B cell (primary cell): ENCODE results near the gene SIK1. TPM values are rescaled to one million over a fixed set of nuclear protein-coding genes. Genes with fewer than 3 reads are reported as not detected.
"Not testable (repeated sequence)": the region's sequence is repeated elsewhere in the genome, so short reads cannot be mapped to it uniquely, and the experiment has no call there.

Source experiments
- ATAC-seq: fragments of 200-7000 bp; cut with Tn5 transposase; one replicate; pipeline ENCODE4 v1.10.0; 2021; ENCODE audit warnings: low read depth, mild to moderate bottlenecking, moderate number of reproducible peaks, moderate library complexity
- CTCF ChIA-PET: fragments of 350-600 bp; sonication (Branson Sonifier 250); formaldehyde crosslinking; loops from one replicate; lab custom pipeline; 2021; ENCODE audit warnings: antibody characterized with exemption, inconsistent platforms; lab: Charles Lee
- POLR2A ChIA-PET: fragments of 350-600 bp; sonication (Branson Sonifier 250); formaldehyde crosslinking; loops from one replicate; lab custom pipeline; 2021; ENCODE audit warnings: antibody characterized with exemption; lab: Charles Lee
- DNase-seq: peaks from one replicate; pipeline ENCODE4 v3.0.0; 2013
- H2AFZ ChIP-seq: 2 replicates; pipeline ENCODE4 v1.6.1; 2012; ENCODE audit warnings: mild to moderate bottlenecking, low read depth, low read length; ENCODE audit not compliant: insufficient read depth, poor library complexity, severe bottlenecking
- H3K27ac ChIP-seq, 2 donors: 1 replicate in 1 of 2; 2 replicates in 1 of 2; pipeline ENCODE4 v1.5.1; 2012 to 2013; ENCODE audit warnings: low read length in 2 of 2, mild to moderate bottlenecking in 2 of 2, moderate library complexity in 1 of 2
- H3K27me3 ChIP-seq, 4 experiments: fragments of 200-600 bp in 1 of 4; sonication (generic) in 1 of 4; replicated peaks in 1 of 4; 1 replicate in 2 of 4; 2 replicates in 2 of 4; pipeline versions ENCODE4 v1.6.1 to v1.7.0; 2013 to 2016; ENCODE audit warnings: low read length in 3 of 4, mild to moderate bottlenecking in 2 of 4, mixed read lengths in 1 of 4, moderate library complexity in 1 of 4; ENCODE audit not compliant: insufficient read depth in 4 of 4, control insufficient read depth in 3 of 4; ENCODE audit errors: control extremely low read depth in 1 of 4
- H3K36me3 ChIP-seq, 2 experiments: replicated peaks in 1 of 2; 1 replicate in 1 of 2; 2 replicates in 1 of 2; pipeline versions ENCODE4 v1.6.1 to v1.7.1; 2013; ENCODE audit warnings: low read length in 1 of 2; ENCODE audit not compliant: insufficient read depth in 2 of 2, control insufficient read depth in 1 of 2; ENCODE audit errors: control extremely low read depth in 1 of 2, extremely low read depth in 1 of 2
- H3K4me1 ChIP-seq, 2 donors: fragments of 200-600 bp in 1 of 2; sonication (generic) in 1 of 2; 1 replicate in 1 of 2; 2 replicates in 1 of 2; pipeline versions ENCODE4 v1.5.1 to v1.6.1; 2013 to 2017; ENCODE audit warnings: low read length in 2 of 2; ENCODE audit not compliant: control insufficient read depth in 2 of 2, insufficient read depth in 2 of 2
- H3K4me2 ChIP-seq: replicated peaks from 2 replicates; pipeline ENCODE3; 2012; ENCODE audit warnings: mild to moderate bottlenecking, low read depth, low read length; ENCODE audit not compliant: poor library complexity, severe bottlenecking
- H3K4me3 ChIP-seq, 5 experiments: fragments of 200-600 bp in 1 of 5; sonication (generic) in 1 of 5; 1 replicate in 3 of 5; 2 replicates in 2 of 5; pipeline versions ENCODE4 v1.5.1 to v1.7.0; 2011 to 2016; ENCODE audit warnings: low read length in 4 of 5, mild to moderate bottlenecking in 4 of 5, low read depth in 2 of 5, control low read depth in 1 of 5, moderate library complexity in 1 of 5; ENCODE audit not compliant: insufficient read depth in 1 of 5; ENCODE audit errors: control extremely low read depth in 1 of 5, extremely low read depth in 1 of 5
- H3K79me2 ChIP-seq: fragments of 200-600 bp; sonication (generic); one replicate; pipeline ENCODE4 v1.6.0; 2016; ENCODE audit warnings: low read length; ENCODE audit not compliant: control insufficient read depth, insufficient read depth
- H3K9ac ChIP-seq: fragments of 200-600 bp; sonication (generic); 2 replicates; pipeline ENCODE4 v1.6.1; 2017; ENCODE audit warnings: mild to moderate bottlenecking, low read length, moderate library complexity
- H3K9me3 ChIP-seq, 3 donors: one replicate each; pipeline versions ENCODE4 v1.6.1 to v1.7.1; 2013; ENCODE audit warnings: low read length in 2 of 3; ENCODE audit not compliant: control insufficient read depth in 2 of 3, insufficient read depth in 1 of 3; ENCODE audit errors: control extremely low read depth in 1 of 3
- H4K20me1 ChIP-seq: 2 replicates; pipeline ENCODE4 v1.6.0; 2012; ENCODE audit warnings: mild to moderate bottlenecking, low read length; ENCODE audit not compliant: insufficient read depth, control insufficient read depth, poor library complexity, severe bottlenecking
- H3K27ac Mint-ChIP-seq: one replicate; pipeline ENCODE4 v1.8.0; 2021; ENCODE audit warnings: mixed read lengths
- H3K27me3 Mint-ChIP-seq: one replicate; pipeline ENCODE4 v1.8.0; 2021; ENCODE audit warnings: mixed read lengths
- H3K4me1 Mint-ChIP-seq: one replicate; pipeline ENCODE4 v1.8.0; 2021; ENCODE audit warnings: mixed read lengths
- H3K4me3 Mint-ChIP-seq: one replicate; pipeline ENCODE4 v1.8.0; 2021; ENCODE audit warnings: mixed read lengths
- H3K9me3 Mint-ChIP-seq: one replicate; pipeline ENCODE4 v1.8.0; 2022; ENCODE audit warnings: mixed read lengths; ENCODE audit not compliant: insufficient read depth
- EZH2 ChIP-seq: IDR thresholded peaks from 2 replicates; pipeline ENCODE4 v1.6.1; 2012; ENCODE audit warnings: borderline replicate concordance, low read depth, mild to moderate bottlenecking, moderate library complexity, low read length; ENCODE audit not compliant: insufficient read depth, poor library complexity, severe bottlenecking
- WGBS: methylation state at CpG from one replicate; pipeline ENCODE4 v1.1.5; 2013; ENCODE audit warnings: missing lambda C conversion rate; ENCODE audit not compliant: insufficient coverage; 5-methylcytosine and 5-hydroxymethylcytosine counted together
- intact Hi-C: fragments of 100-400 bp; cut with micrococcal nuclease; formaldehyde crosslinking; loops from one replicate; pipeline ENCODE4 v1.10.0; 2022
- polyA plus RNA-seq: library from polyadenylated mRNA; depleted of rRNA; stranded (reverse); fragments of >200 nt; gene quantifications from 2 replicates; pipeline ENCODE4 v1.2.3, GENCODE V29; 2012
- total RNA-seq, 2 donors: library from RNA; stranded (reverse); fragments of 120-200 nt in 1 of 2; gene quantifications; 1 replicate in 1 of 2; 2 replicates in 1 of 2; pipeline versions ENCODE4 v1.2.3 to v1.2.4, GENCODE V29; 2013 to 2022
- TF ChIP-seq, protein P1 (sequence below): fragments of 200-600 bp; IDR thresholded peaks from one replicate; pipeline ENCODE4 v1.8.0; 2022; ENCODE audit warnings: antibody characterized with exemption, mild to moderate bottlenecking

Gene SIK1
- total and polyA plus RNA-seq, 2 donors (not counting 1 experiment from before 2014, with no cell fraction given) = 97.7 to 155 TPM

DNA sequence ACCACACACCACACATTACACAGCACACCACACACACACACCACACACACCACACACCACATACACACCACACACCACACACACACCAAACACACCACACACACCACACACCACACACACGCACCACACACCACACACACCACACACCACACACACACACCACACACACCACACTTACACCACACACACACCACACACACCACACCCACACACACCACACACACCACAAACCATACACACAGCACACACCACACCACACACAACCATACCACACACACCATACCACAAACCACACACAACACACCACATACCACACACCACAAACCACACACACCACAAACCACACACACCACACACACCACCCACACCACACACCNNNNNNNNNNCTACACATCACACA, 40.9 kb upstream of the SIK1 start:
- DNase-seq = no peak
- Histone ChIP-seq H3K4me1 (no peaks in the 10 kb centered on the region), H3K4me2 (no peak overlapping the region), H2AFZ (no peak overlapping the region), H3K36me3 (no peaks in the 10 kb centered on the region), H3K27ac (no peak overlapping the region), H3K79me2 (no peaks in the 10 kb centered on the region), H4K20me1 (no peaks in the 10 kb centered on the region), H3K9me3 (no peaks in the 10 kb centered on the region), H3K27me3 (no peaks in the 10 kb centered on the region), H3K9ac (no peak overlapping the region), H3K4me3 (no peak overlapping the region)
- POLR2A ChIA-PET = no interaction called here
- no peak for ATAC-seq
- no peaks in the 10 kb centered on the region for H3K27me3 Mint-ChIP-seq
- H3K4me3 Mint-ChIP-seq = no peak overlapping the region
- intact Hi-C loops = no loop called here
- H3K27ac Mint-ChIP-seq = no peak overlapping the region
- H3K9me3 Mint-ChIP-seq = no peaks in the 10 kb centered on the region
- WGBS = no CpG with 5 or more reads among the region's 1 CpG
- CTCF ChIA-PET = no interaction called here
- TF ChIP-seq, protein P1, sequence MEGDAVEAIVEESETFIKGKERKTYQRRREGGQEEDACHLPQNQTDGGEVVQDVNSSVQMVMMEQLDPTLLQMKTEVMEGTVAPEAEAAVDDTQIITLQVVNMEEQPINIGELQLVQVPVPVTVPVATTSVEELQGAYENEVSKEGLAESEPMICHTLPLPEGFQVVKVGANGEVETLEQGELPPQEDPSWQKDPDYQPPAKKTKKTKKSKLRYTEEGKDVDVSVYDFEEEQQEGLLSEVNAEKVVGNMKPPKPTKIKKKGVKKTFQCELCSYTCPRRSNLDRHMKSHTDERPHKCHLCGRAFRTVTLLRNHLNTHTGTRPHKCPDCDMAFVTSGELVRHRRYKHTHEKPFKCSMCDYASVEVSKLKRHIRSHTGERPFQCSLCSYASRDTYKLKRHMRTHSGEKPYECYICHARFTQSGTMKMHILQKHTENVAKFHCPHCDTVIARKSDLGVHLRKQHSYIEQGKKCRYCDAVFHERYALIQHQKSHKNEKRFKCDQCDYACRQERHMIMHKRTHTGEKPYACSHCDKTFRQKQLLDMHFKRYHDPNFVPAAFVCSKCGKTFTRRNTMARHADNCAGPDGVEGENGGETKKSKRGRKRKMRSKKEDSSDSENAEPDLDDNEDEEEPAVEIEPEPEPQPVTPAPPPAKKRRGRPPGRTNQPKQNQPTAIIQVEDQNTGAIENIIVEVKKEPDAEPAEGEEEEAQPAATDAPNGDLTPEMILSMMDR = no peak
- no peak for TF ChIP-seq EZH2
- H3K4me1 Mint-ChIP-seq = no peaks in the 10 kb centered on the region

DNA sequence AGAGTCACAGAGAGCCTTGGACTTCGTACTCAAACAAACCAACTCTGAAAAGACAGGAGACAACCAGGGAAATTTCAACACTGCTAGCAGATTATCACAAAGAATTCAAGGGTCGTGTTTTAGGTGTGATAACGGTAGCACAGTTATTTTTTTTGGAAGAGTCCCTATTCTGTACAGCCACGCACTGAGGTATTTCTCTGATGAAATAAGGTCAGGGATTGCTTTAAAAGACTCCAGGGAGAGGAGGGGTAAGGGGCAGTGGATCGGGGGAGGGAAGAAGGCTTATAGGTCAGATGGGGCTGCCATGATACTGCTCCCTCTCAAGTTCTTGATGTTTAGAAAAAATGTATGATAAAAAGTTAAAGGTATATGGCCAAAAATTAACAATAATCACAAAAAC, 38.2 kb upstream of the SIK1 start:
- H3K27ac ChIP-seq, H3K9me3 ChIP-seq, intact Hi-C loops, H3K36me3 ChIP-seq, CTCF ChIA-PET, H3K4me3 Mint-ChIP-seq, H3K9ac ChIP-seq, H2AFZ ChIP-seq, ATAC-seq, H3K27ac Mint-ChIP-seq, H3K79me2 ChIP-seq, H3K4me1 Mint-ChIP-seq, POLR2A ChIA-PET, DNase-seq, H3K4me2 ChIP-seq, H3K9me3 Mint-ChIP-seq, H3K4me3 ChIP-seq, H3K4me1 ChIP-seq, H4K20me1 ChIP-seq, H3K27me3 ChIP-seq, H3K27me3 Mint-ChIP-seq: not testable (repeated sequence)
- WGBS = no CpG with 5 or more reads among the region's 5 CpGs

DNA sequence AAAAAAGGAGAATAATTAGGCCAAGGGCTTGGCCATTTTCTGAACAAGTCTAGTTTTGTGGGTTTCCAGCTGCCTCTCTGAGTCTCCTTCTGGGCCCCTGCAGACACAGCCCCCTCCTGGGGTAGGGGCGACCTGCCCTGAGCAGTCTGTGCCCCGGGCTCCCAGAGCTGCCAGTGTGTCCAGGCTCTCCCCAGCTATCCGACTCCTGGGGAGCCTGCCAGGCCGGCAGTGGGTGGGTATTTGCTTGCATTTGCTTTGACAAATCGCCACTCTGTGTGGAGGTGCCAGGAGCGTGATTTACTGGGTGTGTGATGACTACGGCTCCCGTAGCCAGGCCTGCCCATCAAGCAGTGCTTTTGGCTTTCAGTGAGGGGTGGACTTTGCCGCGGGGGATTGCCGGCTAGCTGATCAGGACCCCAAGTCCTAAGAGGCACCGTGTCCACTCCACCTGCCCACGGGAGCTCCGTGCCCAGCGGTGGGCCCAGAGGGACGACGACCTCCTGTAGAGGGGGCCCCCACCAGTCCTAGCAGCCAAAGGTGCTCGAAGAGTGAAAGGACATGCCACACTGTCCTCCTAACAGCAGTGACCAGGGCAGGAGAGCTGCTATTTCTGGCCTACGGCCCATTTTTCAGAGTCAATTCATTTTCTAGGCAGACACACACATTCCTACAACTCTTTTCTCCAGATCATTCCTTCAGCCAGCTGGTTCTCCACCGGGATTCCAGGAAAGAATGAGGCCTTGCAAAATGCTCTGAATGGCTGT, 36.7 kb upstream of the SIK1 start:
- H2AFZ ChIP-seq, H4K20me1 ChIP-seq, H3K4me1 Mint-ChIP-seq, H3K27me3 Mint-ChIP-seq, H3K27ac Mint-ChIP-seq, CTCF ChIA-PET, H3K4me1 ChIP-seq, H3K9me3 ChIP-seq, POLR2A ChIA-PET, H3K36me3 ChIP-seq, ATAC-seq, H3K4me3 ChIP-seq, DNase-seq, H3K27ac ChIP-seq, H3K79me2 ChIP-seq, H3K4me3 Mint-ChIP-seq, H3K27me3 ChIP-seq, H3K4me2 ChIP-seq, H3K9me3 Mint-ChIP-seq, intact Hi-C loops, H3K9ac ChIP-seq: not testable (repeated sequence)
- WGBS = no CpG with 5 or more reads among the region's 20 CpGs
